Activated T-helper 2 cell treated with anti-CD3 and anti-CD28 coated beads, Interferon-gamma antibody, Interleukin-2, Interleukin-4, amounts not matched to agents 10 μg/mL and 5 μg/mL and 100 μg/mL, durations not matched to agents 14 hours and 24 hours and 36 hours (primary cell): ENCODE measurements around the gene GNG7. TPM values are rescaled to one million over a fixed set of nuclear protein-coding genes. Genes with fewer than 3 reads are reported as not detected.
"Not testable (repeated sequence)": the region's sequence is repeated elsewhere in the genome, so short reads cannot be mapped to it uniquely, and the experiment has no call there.

Source experiments
- DNase-seq: peaks from one replicate; pipeline ENCODE4 v3.0.0; 2021; ENCODE audit warnings: low spot score
- H3K27ac Mint-ChIP-seq: one replicate; pipeline ENCODE4 v1.8.0; 2021; ENCODE audit warnings: mixed read lengths
- H3K27me3 Mint-ChIP-seq: one replicate; pipeline ENCODE4 v1.8.0; 2021; ENCODE audit warnings: low read depth, mixed read lengths
- H3K36me3 Mint-ChIP-seq: one replicate; pipeline ENCODE4 v1.8.0; 2021; ENCODE audit warnings: low read depth, mixed read lengths
- H3K4me1 Mint-ChIP-seq: one replicate; pipeline ENCODE4 v1.8.0; 2021; ENCODE audit warnings: low read depth, mixed read lengths
- H3K4me3 Mint-ChIP-seq: one replicate; pipeline ENCODE4 v1.8.0; 2021; ENCODE audit warnings: low read depth, mild to moderate bottlenecking, moderate library complexity, mixed read lengths
- H3K9me3 Mint-ChIP-seq: one replicate; pipeline ENCODE4 v1.8.0; 2021; ENCODE audit warnings: mixed read lengths
- intact Hi-C: fragments of 100-400 bp; cut with micrococcal nuclease; formaldehyde crosslinking; loops from one replicate; pipeline ENCODE4 v1.15.1; 2023
- total RNA-seq: library from RNA; stranded (reverse); gene quantifications from 2 replicates; pipeline ENCODE4 v1.2.3, GENCODE V29; 2022

GNG7 gene
- total RNA-seq, 1 donor from 2014 or later: 0.16 TPM

DNA sequence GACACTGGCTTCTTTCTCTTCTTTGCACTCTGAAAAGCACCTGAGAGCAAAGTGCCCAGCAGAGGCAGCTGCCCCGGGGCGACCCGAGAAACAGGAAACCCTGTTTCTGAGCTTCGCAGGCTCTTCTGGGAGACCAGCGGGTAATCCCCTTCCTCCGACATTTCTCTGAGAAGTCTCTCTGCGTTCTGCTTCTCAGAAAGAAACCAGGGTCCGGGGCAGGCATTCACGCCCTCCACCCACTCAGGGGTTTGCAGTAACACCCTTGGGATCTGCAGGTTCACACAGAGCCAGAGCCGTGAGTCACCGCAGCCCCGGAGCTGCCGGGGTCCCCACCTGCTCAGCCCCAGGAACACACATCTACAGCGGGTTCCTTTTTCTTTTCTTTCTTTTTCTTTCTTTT, 140.6 kb downstream of the GNG7 start:
- Mint-ChIP-seq H3K4me1 (peaks cover 28% of the 10 kb centered on the region), H3K36me3 (no peaks in the 10 kb centered on the region), H3K9me3 (no peaks in the 10 kb centered on the region), H3K27me3 (peaks cover 5% of the 10 kb centered on the region), H3K4me3 (peak overlapping the region; percentile 72), H3K27ac (peak overlapping the region; percentile 86)
- intact Hi-C loops: loop anchor here (1.0 kb wide), 2 partner anchors 9 to 58 kb away; no protein-coding TSS in a partner anchor
- DNase-seq: peak; percentile 69

DNA sequence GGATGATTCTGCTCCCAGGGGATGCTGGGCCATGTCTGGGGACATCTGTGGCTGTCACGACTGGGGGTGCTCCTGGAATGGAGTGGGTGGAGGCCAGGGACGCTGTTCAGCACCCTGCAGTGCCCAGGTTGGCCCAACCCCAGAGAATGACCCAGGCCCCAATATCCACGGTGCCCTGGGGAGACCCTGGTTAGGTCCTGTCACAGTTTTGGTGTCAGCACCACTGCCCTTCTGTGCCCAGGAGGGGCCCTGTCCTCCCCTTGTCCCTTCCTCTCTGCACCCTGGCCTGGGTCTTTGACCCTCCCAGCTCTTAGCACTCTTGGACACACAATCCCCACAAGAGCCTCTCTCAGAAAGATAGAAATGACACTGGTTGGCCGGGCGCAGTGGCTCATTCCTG, 141.3 kb downstream of the GNG7 start:
- intact Hi-C loops: no loop called here
- Mint-ChIP-seq H3K4me1 (peaks cover 29% of the 10 kb centered on the region), H3K27me3 (peaks cover 5% of the 10 kb centered on the region), H3K36me3 (no peaks in the 10 kb centered on the region), H3K27ac (no peak overlapping the region), H3K4me3 (no peak overlapping the region), H3K9me3 (no peaks in the 10 kb centered on the region)
- no peak for DNase-seq

DNA sequence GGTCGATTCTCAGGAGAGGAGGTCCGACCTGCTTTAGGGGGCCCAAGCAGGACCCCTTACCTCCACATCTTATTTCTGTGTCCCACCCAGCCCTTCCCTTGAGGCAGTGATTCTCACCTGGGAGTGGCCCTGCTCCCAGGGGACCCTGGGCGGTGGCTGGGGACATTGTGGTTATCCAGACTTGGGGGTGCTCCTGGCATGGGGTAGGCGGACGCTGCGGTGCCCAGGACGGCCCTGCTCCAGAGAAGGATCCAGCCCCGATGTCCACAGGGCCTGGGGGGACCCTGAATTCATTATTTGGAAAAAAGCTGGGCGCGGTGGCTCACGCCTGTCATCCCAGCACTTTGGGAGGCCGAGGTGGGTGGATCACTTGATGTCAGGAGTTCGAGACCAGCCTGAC, 142.1 kb downstream of the GNG7 start:
- DNase-seq: no peak
- intact Hi-C loops: no loop called here
- H3K4me1 Mint-ChIP-seq: peaks cover 29% of the 10 kb centered on the region
- peaks cover 5% of the 10 kb centered on the region for H3K27me3 Mint-ChIP-seq
- H3K9me3 Mint-ChIP-seq: no peaks in the 10 kb centered on the region
- no peaks in the 10 kb centered on the region for H3K36me3 Mint-ChIP-seq
- H3K4me3 Mint-ChIP-seq: no peak overlapping the region
- H3K27ac Mint-ChIP-seq: no peak overlapping the region

DNA sequence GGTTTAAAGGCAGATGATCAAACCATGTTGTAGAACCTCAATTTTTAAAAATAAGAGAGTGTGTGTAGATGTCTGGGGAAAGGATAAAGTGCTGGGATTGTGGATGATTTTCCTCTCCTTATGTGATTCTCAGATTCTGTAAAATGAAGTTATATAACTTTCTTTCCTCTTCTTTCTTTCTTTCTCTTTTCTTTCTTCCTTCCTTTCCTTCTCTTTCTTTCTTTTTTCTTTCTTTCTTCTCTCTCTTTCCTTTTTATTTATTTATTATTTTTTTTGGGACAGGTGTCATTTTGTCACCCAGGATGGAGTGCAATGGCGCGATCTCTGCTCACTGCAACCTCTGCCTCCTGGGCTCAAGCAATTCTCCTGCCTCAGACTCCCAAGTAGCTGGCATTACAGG, 144.0 kb downstream of the GNG7 start:
- Mint-ChIP-seq H3K27ac (no peak overlapping the region), H3K27me3 (no peaks in the 10 kb centered on the region), H3K4me1 (peaks cover 36% of the 10 kb centered on the region), H3K9me3 (no peaks in the 10 kb centered on the region), H3K36me3 (no peaks in the 10 kb centered on the region), H3K4me3 (no peak overlapping the region)
- intact Hi-C loops: no loop called here
- no peak for DNase-seq

DNA sequence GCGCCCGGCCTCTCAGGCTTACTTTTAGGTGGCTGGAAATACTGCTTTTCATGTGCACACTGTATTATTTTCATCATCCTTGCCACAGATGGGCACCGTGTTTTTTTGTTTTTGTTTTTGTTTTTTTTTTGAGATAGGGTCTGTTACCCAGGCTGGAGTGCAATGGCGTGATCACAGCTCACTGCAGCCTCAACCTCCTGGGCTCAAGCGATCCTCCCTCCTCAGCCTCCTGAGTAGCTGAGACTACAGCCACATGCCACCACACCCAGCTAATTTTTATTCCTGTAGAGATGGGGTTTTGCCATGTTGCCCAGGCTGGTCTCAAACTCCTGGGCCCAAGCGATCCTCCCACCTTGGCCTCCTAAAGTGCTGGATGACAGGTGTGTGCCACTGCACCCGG, 144.4 kb downstream of the GNG7 start:
- H3K36me3 Mint-ChIP-seq, H3K27ac Mint-ChIP-seq, H3K9me3 Mint-ChIP-seq, intact Hi-C loops, H3K27me3 Mint-ChIP-seq, DNase-seq, H3K4me3 Mint-ChIP-seq: not testable (repeated sequence)
- H3K4me1 Mint-ChIP-seq: peaks cover 35% of the 10 kb centered on the region

DNA sequence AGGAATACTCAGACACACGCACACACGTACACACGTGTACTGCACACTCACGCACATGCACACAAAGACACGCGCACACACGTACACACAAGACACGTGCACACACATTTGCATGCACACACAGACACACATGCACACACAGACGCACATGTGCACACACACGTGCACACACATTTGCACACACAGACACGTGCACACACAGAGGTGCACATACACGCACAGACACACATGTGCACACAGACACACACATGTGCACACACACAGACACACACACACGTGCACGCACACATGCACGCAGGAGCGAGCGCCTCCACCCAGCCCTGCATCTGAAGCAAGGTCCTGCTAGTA, 145.4 kb downstream of the GNG7 start:
- H3K27me3 Mint-ChIP-seq: no peaks in the 10 kb centered on the region
- no peaks in the 10 kb centered on the region for H3K9me3 Mint-ChIP-seq
- DNase-seq: no peak
- no peak overlapping the region for H3K4me3 Mint-ChIP-seq
- intact Hi-C loops: no loop called here
- no peak overlapping the region for H3K27ac Mint-ChIP-seq
- no peaks in the 10 kb centered on the region for H3K36me3 Mint-ChIP-seq
- peaks cover 36% of the 10 kb centered on the region for H3K4me1 Mint-ChIP-seq

DNA sequence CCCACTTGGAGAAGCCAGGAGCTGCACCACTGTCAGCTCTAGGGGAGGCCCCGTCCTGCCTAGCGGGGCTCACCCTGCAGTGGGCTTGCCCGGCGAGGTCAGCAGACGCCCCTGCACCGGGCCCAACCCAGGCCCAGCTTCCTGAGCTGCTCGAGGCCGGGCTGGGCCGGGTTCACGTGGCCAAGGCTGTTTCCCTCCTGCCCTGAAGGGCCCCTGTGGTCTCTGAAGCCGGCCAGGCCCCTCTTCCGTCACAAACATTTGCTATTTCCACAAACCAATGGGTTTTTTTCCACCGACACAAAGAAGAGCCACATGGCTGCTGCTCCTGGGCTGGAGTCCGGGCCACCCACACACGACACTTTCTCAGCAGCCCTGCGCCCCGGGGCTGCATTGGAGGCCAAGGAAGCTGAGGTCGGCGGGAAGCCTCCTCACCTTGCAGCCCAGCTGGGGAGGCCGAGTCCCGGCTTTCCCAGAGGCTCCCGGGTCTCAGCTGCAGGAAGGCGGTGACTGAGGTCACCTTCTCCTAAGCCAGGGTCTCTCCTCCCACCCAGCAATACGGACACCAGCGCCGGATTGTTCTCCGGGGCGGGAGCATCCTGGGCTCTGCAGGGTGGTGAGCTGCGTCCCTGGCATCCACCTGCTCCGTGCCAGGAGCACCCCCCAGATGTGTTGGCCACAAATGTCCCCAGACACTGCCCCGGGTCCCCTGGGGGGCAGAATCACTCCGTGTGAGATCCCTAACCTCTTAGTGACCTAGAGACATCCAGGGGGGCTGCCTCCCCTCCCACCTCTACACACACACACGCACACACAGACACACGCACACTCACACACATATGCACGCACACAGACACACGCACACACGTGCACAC, 146.0 kb downstream of the GNG7 start:
- Mint-ChIP-seq H3K4me3 (no peak overlapping the region), H3K36me3 (no peaks in the 10 kb centered on the region), H3K4me1 (peaks cover 36% of the 10 kb centered on the region), H3K27ac (no peak overlapping the region), H3K9me3 (no peaks in the 10 kb centered on the region), H3K27me3 (no peaks in the 10 kb centered on the region)
- intact Hi-C loops: no loop called here
- no peak for DNase-seq

DNA sequence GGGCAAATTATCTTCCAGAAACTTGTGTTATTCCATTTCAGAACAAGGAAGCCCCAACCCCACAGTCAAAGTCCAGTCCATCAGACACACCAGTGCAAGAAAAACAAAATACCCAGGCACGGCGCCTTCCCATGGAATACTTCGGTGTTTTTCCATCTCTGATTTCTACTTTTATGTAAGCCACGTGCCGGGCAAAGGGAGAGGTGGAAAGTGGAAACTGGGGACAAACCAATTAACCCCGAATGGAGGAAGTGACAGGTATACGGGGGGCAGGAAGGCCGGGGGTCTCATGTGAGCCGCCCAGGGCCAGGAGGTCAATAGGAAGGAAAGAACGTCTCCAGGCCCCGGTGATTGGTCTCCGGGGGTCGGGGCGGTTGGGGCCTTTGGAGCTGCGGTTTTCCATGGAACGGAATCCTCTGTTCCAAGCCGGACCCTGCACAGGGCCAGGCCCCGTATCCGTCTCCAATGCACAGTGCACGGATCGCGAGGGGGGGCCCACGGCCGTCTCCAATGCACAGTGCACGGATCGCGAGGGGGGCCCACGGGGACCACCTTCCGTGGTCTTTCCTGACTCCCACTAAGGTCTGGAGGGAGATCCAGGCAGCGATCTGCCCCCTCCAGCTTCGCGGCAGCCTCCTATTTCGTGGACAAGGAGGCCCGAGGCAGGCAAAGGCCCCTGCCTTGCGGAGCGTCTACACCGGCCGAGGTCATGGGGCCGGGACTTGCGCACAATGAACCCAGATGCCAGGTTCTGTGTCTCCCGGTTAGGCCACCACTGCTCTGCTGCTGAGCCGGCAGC, 146.9 kb downstream of the GNG7 start:
- intact Hi-C loops: no loop called here
- Mint-ChIP-seq H3K27me3 (no peaks in the 10 kb centered on the region), H3K4me1 (peaks cover 31% of the 10 kb centered on the region), H3K9me3 (no peaks in the 10 kb centered on the region), H3K4me3 (no peak overlapping the region), H3K36me3 (no peaks in the 10 kb centered on the region), H3K27ac (no peak overlapping the region)
- no peak for DNase-seq

DNA sequence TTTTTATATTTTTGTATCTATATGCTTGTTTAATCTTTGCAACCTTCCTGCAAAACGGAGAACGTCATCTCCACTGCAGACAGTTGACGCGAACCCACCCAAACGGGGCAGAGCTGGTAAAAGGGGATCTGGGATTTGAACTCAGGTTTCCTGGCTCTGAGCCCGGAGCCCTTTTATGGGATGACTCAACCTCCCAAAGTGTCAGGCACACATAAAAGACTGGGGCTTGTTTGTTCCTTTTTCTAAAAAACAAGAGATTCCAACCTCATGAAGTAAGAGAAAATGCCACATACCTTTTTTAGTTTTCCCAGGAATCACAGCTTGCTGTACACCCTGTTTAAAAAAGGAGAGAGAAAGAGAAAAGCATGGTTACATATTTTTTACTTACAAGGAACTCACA, 147.6 kb downstream of the GNG7 start:
- Mint-ChIP-seq H3K9me3 (no peaks in the 10 kb centered on the region), H3K36me3 (no peaks in the 10 kb centered on the region), H3K27me3 (no peaks in the 10 kb centered on the region), H3K4me3 (no peak overlapping the region), H3K4me1 (peaks cover 31% of the 10 kb centered on the region), H3K27ac (no peak overlapping the region)
- intact Hi-C loops: loop anchor here (5.0 kb wide), 2 partner anchors 48 to 57 kb away; no protein-coding TSS in a partner anchor
- no peak for DNase-seq

DNA sequence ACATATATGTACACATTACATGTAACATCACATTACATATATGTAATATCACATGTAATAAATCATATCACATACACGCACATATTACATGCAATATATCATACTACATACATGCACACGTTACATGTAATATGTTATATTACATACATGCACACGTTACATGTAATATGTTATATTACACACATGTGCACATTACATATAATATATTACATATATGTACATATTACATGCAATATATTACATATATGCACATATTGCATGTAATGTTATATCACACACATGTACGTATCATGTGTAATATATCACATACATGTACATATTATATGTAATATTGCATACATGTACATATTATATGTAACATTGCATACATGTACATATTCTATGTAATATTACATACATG, 149.0 kb downstream of the GNG7 start:
- Mint-ChIP-seq H3K27ac (no peak overlapping the region), H3K27me3 (no peaks in the 10 kb centered on the region), H3K4me3 (no peak overlapping the region), H3K9me3 (peaks cover 3% of the 10 kb centered on the region), H3K4me1 (peaks cover 28% of the 10 kb centered on the region), H3K36me3 (no peaks in the 10 kb centered on the region)
- intact Hi-C loops: loop anchor here (1.0 to 5.0 kb wide), 7 partner anchors 9 to 77 kb away; partner anchors contain the start of gene GADD45B
- no peak for DNase-seq

DNA sequence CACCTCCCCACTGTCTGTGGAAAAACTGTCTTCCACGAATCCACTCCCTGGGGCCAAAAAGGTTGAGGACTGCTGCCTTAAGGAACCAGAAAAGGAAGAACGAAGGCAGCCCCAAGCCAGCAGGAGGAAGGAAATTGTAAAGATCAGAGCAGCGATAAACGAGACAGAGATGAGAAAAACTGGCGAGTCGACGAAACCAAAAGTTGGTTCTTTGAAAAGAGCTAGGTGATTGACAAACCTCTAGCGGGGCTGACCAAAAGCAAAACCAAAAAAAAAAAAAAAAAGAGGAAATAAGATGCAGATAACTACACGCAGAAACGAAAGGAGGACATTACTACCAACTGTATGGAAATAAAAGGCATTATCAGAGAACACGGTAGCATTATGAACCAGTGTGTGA, 149.6 kb downstream of the GNG7 start:
- DNase-seq: peak; percentile 70
- Mint-ChIP-seq H3K27me3 (no peaks in the 10 kb centered on the region), H3K4me3 (peak overlapping the region; percentile 3), H3K36me3 (no peaks in the 10 kb centered on the region), H3K9me3 (peaks cover 3% of the 10 kb centered on the region), H3K4me1 (peaks cover 28% of the 10 kb centered on the region), H3K27ac (peak overlapping the region; percentile 59)
- intact Hi-C loops: loop anchor here (1.0 to 5.0 kb wide), 7 partner anchors 9 to 77 kb away; partner anchors contain the start of gene GADD45B

DNA sequence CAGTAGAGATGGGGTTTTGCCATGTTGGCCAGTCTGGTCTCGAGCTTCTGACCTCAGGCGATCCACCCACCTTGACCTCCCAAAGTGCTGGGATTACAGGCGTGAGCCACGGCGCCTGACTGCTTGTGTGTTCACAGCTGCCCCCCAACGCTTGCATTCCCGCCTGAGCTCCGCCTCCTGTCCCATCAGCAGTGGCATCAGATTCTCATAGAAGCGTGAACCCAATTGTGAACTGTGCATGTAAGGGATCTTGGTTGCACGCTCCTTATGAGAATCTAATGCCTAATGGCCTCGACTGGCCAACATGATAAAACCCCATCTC, 150.7 kb downstream of the GNG7 start:
- intact Hi-C loops: loop anchor here (2.0 to 5.0 kb wide), 4 partner anchors 19 to 69 kb away; no protein-coding TSS in a partner anchor
- H3K9me3 Mint-ChIP-seq: peaks cover 3% of the 10 kb centered on the region
- H3K4me1 Mint-ChIP-seq: peaks cover 22% of the 10 kb centered on the region
- H3K27me3 Mint-ChIP-seq: no peaks in the 10 kb centered on the region
- no peaks in the 10 kb centered on the region for H3K36me3 Mint-ChIP-seq
- DNase-seq: no peak
- no peak overlapping the region for H3K27ac Mint-ChIP-seq
- H3K4me3 Mint-ChIP-seq: no peak overlapping the region
